HepG2 (cell line): ENCODE data around the gene AP1G1. TPM values are rescaled to one million over a fixed set of nuclear protein-coding genes. Genes with fewer than 3 reads are reported as not detected.

Experiments
- ARID4A ChIP-seq: sonication (generic); formaldehyde crosslinking; IDR thresholded peaks from 2 replicates; pipeline ENCODE4 v1.5.0; 2020; ENCODE audit warnings: mild to moderate bottlenecking, missing genetic modification reagents, borderline replicate concordance
- ATF6 ChIP-seq: sonication (generic); formaldehyde crosslinking; conservative IDR thresholded peaks from 2 replicates; pipeline ENCODE4 v1.4.0; 2020; ENCODE audit warnings: missing genetic modification reagents
- CREB3 ChIP-seq: sonication (generic); formaldehyde crosslinking; IDR thresholded peaks from 2 replicates; pipeline ENCODE4 v1.5.0; 2020; ENCODE audit warnings: missing genetic modification reagents
- IRF2 ChIP-seq: IDR thresholded peaks from 2 replicates; pipeline ENCODE4 v1.6.1; 2018; ENCODE audit warnings: missing genetic modification reagents, missing compliant biosample characterization
- MXD1 ChIP-seq: sonication (generic); formaldehyde crosslinking; IDR thresholded peaks from 2 replicates; pipeline ENCODE4 v1.4.0; 2020; ENCODE audit warnings: mild to moderate bottlenecking, missing genetic modification reagents
- NFATC3 ChIP-seq: sonication (generic); formaldehyde crosslinking; IDR thresholded peaks from 2 replicates; pipeline ENCODE4 v1.5.1; 2020; ENCODE audit warnings: mild to moderate bottlenecking, missing genetic modification reagents
- NFIC ChIP-seq: IDR thresholded peaks from 2 replicates; pipeline ENCODE4 v1.6.1; 2012; ENCODE audit warnings: mild to moderate bottlenecking, low read length, inconsistent platforms
- PBX3 ChIP-seq: sonication (generic); formaldehyde crosslinking; IDR thresholded peaks from 2 replicates; pipeline ENCODE4 v1.8.1; 2023; ENCODE audit warnings: missing genetic modification reagents, inconsistent platforms, borderline replicate concordance
- PRDM15 ChIP-seq: sonication (generic); formaldehyde crosslinking; IDR thresholded peaks from 2 replicates; pipeline ENCODE4 v1.4.0; 2020; ENCODE audit warnings: missing genetic modification reagents
- RFX3 ChIP-seq: IDR thresholded peaks from 2 replicates; pipeline ENCODE4 v1.6.1; 2016; ENCODE audit warnings: missing biosample characterization, missing genetic modification reagents
- SP1 ChIP-seq, 2 experiments: fragments of 450-650 bp in 1 of 2; sonication (generic) in 1 of 2; formaldehyde crosslinking in 1 of 2; IDR thresholded peaks; 2 replicates each; pipeline versions ENCODE4 v1.4.0 to v1.6.1; 2016 to 2020; ENCODE audit warnings: missing genetic modification reagents in 1 of 2
- TBX2 ChIP-seq: sonication (generic); formaldehyde crosslinking; IDR thresholded peaks from 2 replicates; pipeline ENCODE4 v1.5.0; 2020; ENCODE audit warnings: missing genetic modification reagents, mild to moderate bottlenecking, borderline replicate concordance
- TMF1 ChIP-seq: sonication (generic); formaldehyde crosslinking; IDR thresholded peaks from 2 replicates; pipeline ENCODE4 v1.8.1; 2022; ENCODE audit warnings: low read depth, missing genetic modification reagents
- ZFP36L1 ChIP-seq: sonication (generic); formaldehyde crosslinking; IDR thresholded peaks from 2 replicates; pipeline ENCODE4 v1.8.0; 2022; ENCODE audit warnings: mild to moderate bottlenecking, missing genetic modification reagents, moderate library complexity
- polyA plus RNA-seq, 8 experiments: library from polyadenylated mRNA; depleted of rRNA in 3 of 8; stranded (reverse) in 7 of 8; unstranded in 1 of 8; fragments of >200 nt; fragmentation: Illumina TruSeq in 4 of 8; extraction: Trizol in 4 of 8; gene quantifications; 2 replicates each; pipeline versions ENCODE4 v1.2.1 to v1.2.3, GENCODE V29; 2011 to 2016; ENCODE audit warnings: low read depth in 4 of 8, missing spikeins in 1 of 8, mixed read lengths in 1 of 8; ENCODE audit not compliant: insufficient read depth in 1 of 8
- total RNA-seq, 5 experiments: library from RNA; depleted of rRNA; stranded (reverse); fragments of >200 nt; fragmentation: Illumina TruSeq; extraction: Trizol; gene quantifications; 2 replicates each; pipeline ENCODE4 v1.2.3, GENCODE V29; 2016; ENCODE audit warnings: low read depth in 1 of 5

The AP1G1 gene
- total and polyA plus RNA-seq, 2 of the 13 experiments (the other 11 are each of a cell fraction or from before 2014, with no cell fraction given) = 62.2 to 66.2 TPM

GRCh38 chr16:71808593-71809459 lies at the start of gene AP1G1 (continued):
- TF ChIP-seq NFATC3 (CRISPR knock-in tag) (no peak; the same call in 1 of the 2 replicates), TMF1 (CRISPR knock-in tag) (no peak), TBX2 (no peak; the same call in 1 of the 2 replicates), RFX3 (CRISPR knock-in tag) (peak; percentile 56; the same call in 1 of the 2 replicates), MXD1 (peak; percentile 84), ZFP36L1 (CRISPR knock-in tag) (0 out of 2 replicates have a peak, but pooled peaks have one; percentile 46), NFIC (no peak), SP1 (IDR thresholded peaks at IDR 0.05) (no peak), SP1 (CRISPR knock-in tag; IDR thresholded peaks at IDR 0.05) (peak; percentile 85), CREB3 (peak; percentile 76; the same call in 1 of the 2 replicates), PBX3 (no peak), PRDM15 (CRISPR knock-in tag) (no peak), ATF6 (CRISPR knock-in tag) (peak; percentile 80; the same call in 1 of the 2 replicates), IRF2 (CRISPR knock-in tag) (0 out of 2 replicates have a peak, but pooled peaks have one; percentile 52), ARID4A (peak; percentile 90)
